Keratinocyte (primary cell): ENCODE data around the gene AP2A1. TPM values are rescaled to one million over a fixed set of nuclear protein-coding genes. Genes with fewer than 3 reads are reported as not detected.

Experiments used
- DNase-seq: peaks from one replicate; pipeline ENCODE4 v3.0.0-alpha.2; 2011; ENCODE audit warnings: low read depth, missing footprints, low spot score
- FAIRE-seq: peaks from 2 replicates; lab custom pipeline; 2011; peaks lifted over from hg19 to GRCh38; lab: Jason Lieb, UNC
- H2AFZ ChIP-seq: 2 replicates; pipeline ENCODE4 v1.6.0; 2012; ENCODE audit warnings: low read length, control low read depth, inconsistent platforms; ENCODE audit not compliant: control insufficient read depth
- H3K27ac ChIP-seq: 2 replicates; pipeline ENCODE4 v1.5.1; 2011; ENCODE audit warnings: low read length; ENCODE audit not compliant: control insufficient read depth, insufficient read depth
- H3K27me3 ChIP-seq: 3 replicates; pipeline ENCODE4 v1.6.0; 2011; ENCODE audit warnings: low read length; ENCODE audit not compliant: control insufficient read depth, insufficient read depth; ENCODE audit errors: extremely low read depth
- H3K36me3 ChIP-seq, 2 experiments: 2 replicates in 1 of 2; 3 replicates in 1 of 2; pipeline ENCODE4 v1.5.1; 2011; ENCODE audit warnings: low read length in 2 of 2, mild to moderate bottlenecking in 1 of 2; ENCODE audit not compliant: control insufficient read depth in 2 of 2, insufficient read depth in 2 of 2; ENCODE audit errors: extremely low read depth in 1 of 2
- H3K4me1 ChIP-seq: 3 replicates; pipeline ENCODE4 v1.5.1; 2011; ENCODE audit warnings: low read length; ENCODE audit not compliant: control insufficient read depth, insufficient read depth; ENCODE audit errors: extremely low read depth
- H3K4me2 ChIP-seq: 3 replicates; pipeline ENCODE4 v1.6.0; 2011; ENCODE audit warnings: low read depth, low read length; ENCODE audit not compliant: control insufficient read depth, insufficient read depth; ENCODE audit errors: extremely low read depth
- H3K4me3 ChIP-seq, 3 experiments: fragments of 200-600 bp in 1 of 3; sonication (generic) in 1 of 3; 2 replicates in 2 of 3; 3 replicates in 1 of 3; pipeline ENCODE4 v1.5.1; 2011 to 2016; ENCODE audit warnings: low read length in 3 of 3, mild to moderate bottlenecking in 3 of 3, control low read depth in 2 of 3, inconsistent platforms in 1 of 3, low read depth in 1 of 3, mixed read lengths in 1 of 3, mixed run types in 1 of 3, moderate library complexity in 1 of 3; ENCODE audit not compliant: control insufficient read depth in 2 of 3, insufficient read depth in 2 of 3; ENCODE audit errors: extremely low read depth in 1 of 3
- H3K79me2 ChIP-seq: 2 replicates; pipeline ENCODE4 v1.6.0; 2012; ENCODE audit warnings: low read length; ENCODE audit not compliant: control insufficient read depth, insufficient read depth
- H3K9ac ChIP-seq: 3 replicates; pipeline ENCODE4 v1.6.0; 2011; ENCODE audit warnings: low read length; ENCODE audit not compliant: control insufficient read depth, insufficient read depth; ENCODE audit errors: extremely low read depth
- H3K9me1 ChIP-seq: 3 replicates; pipeline ENCODE4 v1.6.0; 2011; ENCODE audit warnings: low read length; ENCODE audit not compliant: control insufficient read depth, insufficient read depth; ENCODE audit errors: extremely low read depth
- H3K9me3 ChIP-seq: 2 replicates; pipeline ENCODE4 v1.5.1; 2012; ENCODE audit warnings: low read depth, low read length; ENCODE audit not compliant: control insufficient read depth
- H4K20me1 ChIP-seq: 3 replicates; pipeline ENCODE4 v1.6.0; 2011; ENCODE audit warnings: low read length; ENCODE audit not compliant: control insufficient read depth, insufficient read depth; ENCODE audit errors: extremely low read depth
- CTCF ChIP-seq, 3 experiments: IDR thresholded peaks in 1 of 3; conservative IDR thresholded peaks in 1 of 3; optimal IDR thresholded peaks in 1 of 3; 2 replicates in 2 of 3; 3 replicates in 1 of 3; pipeline versions ENCODE3 to v1.5.1; 2011; ENCODE audit warnings: low read length in 3 of 3, mild to moderate bottlenecking in 3 of 3, moderate library complexity in 2 of 3, control low read depth in 1 of 3, inconsistent platforms in 1 of 3; ENCODE audit not compliant: insufficient read depth in 2 of 3; ENCODE audit errors: extremely low read depth in 1 of 3
- EZH2 ChIP-seq: IDR thresholded peaks from one replicate; pipeline ENCODE4 v1.6.1; 2012; ENCODE audit warnings: inconsistent platforms, mild to moderate bottlenecking, low read length, moderate library complexity
- dilution Hi-C: fragments of 300-500 bp; cut with MboI; formaldehyde crosslinking; loops from one replicate; pipeline ENCODE4 v1.7.0; 2020; ENCODE audit warnings: low sequenced_read_pairs; ENCODE audit not compliant: extremely low pct_ligation_motif_present
- polyA plus RNA-seq, 5 experiments: library from polyadenylated mRNA; depleted of rRNA in 3 of 5; stranded (reverse) in 3 of 5; stranded (forward) in 1 of 5; unstranded in 1 of 5; fragments of >200 nt; gene quantifications; 1 replicate in 1 of 5; 2 replicates in 3 of 5; 3 replicates in 1 of 5; pipeline versions ENCODE4 v1.2.1 to v1.2.3, GENCODE V29; 2011 to 2012; ENCODE audit warnings: missing spikeins in 2 of 5, low read depth in 1 of 5, low replicate concordance in 1 of 5

The AP2A1 gene
- polyA plus RNA-seq, 1 donor (not counting 4 experiments of a cell fraction or from before 2014, with no cell fraction given): 36.7 TPM

- no peak for DNase-seq
- no peaks in the 10 kb centered on the region for H3K27me3 ChIP-seq
- FAIRE-seq: no peak
- H3K9me3 ChIP-seq: no peaks in the 10 kb centered on the region
- peaks cover 4% of the 10 kb centered on the region for H4K20me1 ChIP-seq
- H3K4me3 ChIP-seq: peak overlapping the region; percentile 88 to 96 (median 95)
- H3K9ac ChIP-seq: peak overlapping the region; percentile 93
- H3K4me1 ChIP-seq: peaks cover 23% of the 10 kb centered on the region
- peak overlapping the region; percentile 78 for H3K27ac ChIP-seq
- peaks cover 2% of the 10 kb centered on the region for H3K9me1 ChIP-seq
- TF ChIP-seq EZH2 (no peak), CTCF (optimal IDR thresholded peaks at IDR 0.05 in 1 of 3, IDR thresholded peaks at IDR 0.05 in 1 of 3, conservative IDR thresholded peaks at IDR 0.05 in 1 of 3; ENCODE audit: extremely low read depth in 1 of 3, insufficient read depth in 2 of 3, low read length in 3 of 3) (no peak)
- dilution Hi-C loops: no loop called here
- H2AFZ ChIP-seq: peak overlapping the region; percentile 12
- peaks cover 3 to 6% of the 10 kb centered on the region in 2 experiments for H3K36me3 ChIP-seq
- peaks cover 41% of the 10 kb centered on the region for H3K79me2 ChIP-seq
- H3K4me2 ChIP-seq: peak overlapping the region; percentile 98
These were observed 580 bp downstream of the AP2A1 start for GRCh38 chr19:49767381-49767780.

DNA sequence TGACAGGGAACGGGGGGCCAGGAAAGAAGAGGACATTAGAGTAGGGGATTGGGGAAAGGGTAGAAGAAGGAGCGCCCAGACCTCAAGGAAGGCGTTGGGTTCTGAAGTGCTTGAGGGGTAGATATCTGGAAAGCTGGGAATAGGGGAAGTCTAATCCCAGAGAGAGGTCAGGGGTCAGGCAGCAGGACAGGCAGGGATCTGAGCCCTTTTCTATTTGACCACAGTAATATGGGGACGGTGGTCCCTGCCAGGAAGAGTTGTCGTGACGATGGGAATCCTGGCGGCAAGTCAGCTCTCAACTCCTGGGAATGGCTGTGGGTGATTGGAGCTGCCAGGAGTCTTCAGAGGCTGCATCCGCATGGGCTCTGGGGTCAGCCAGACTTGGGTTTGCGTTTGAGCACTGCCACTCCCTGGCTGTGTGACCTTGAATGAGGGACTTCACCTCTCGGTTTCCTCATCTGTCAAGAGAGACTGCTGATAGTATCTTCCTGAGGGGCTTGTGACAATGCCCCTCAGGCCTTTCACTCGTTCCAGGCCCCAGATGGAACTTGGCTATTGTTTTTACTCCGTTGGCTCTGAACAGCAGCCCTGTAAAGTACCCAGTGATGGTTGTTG, 1.3 kb downstream of the AP2A1 start:
- H3K9ac ChIP-seq: peak overlapping the region; percentile 93
- H4K20me1 ChIP-seq: peaks cover 4% of the 10 kb centered on the region
- peaks cover 27% of the 10 kb centered on the region for H3K4me1 ChIP-seq
- FAIRE-seq (no peak), DNase-seq (no peak)
- H3K27ac ChIP-seq: peak overlapping the region; percentile 78
- H3K9me3 ChIP-seq: no peaks in the 10 kb centered on the region
- H3K36me3 ChIP-seq: peaks cover 3 to 6% of the 10 kb centered on the region in 2 experiments
- dilution Hi-C loops: no loop called here
- H3K79me2 ChIP-seq: peaks cover 44% of the 10 kb centered on the region
- H2AFZ ChIP-seq: no peak overlapping the region
- peaks cover 2% of the 10 kb centered on the region for H3K9me1 ChIP-seq
- H3K4me3 ChIP-seq: peak overlapping the region; percentile 88 to 96 (median 95)
- H3K27me3 ChIP-seq: no peaks in the 10 kb centered on the region
- peak overlapping the region; percentile 98 for H3K4me2 ChIP-seq
- no peak for TF ChIP-seq CTCF (optimal IDR thresholded peaks at IDR 0.05 in 1 of 3, IDR thresholded peaks at IDR 0.05 in 1 of 3, conservative IDR thresholded peaks at IDR 0.05 in 1 of 3; ENCODE audit: extremely low read depth in 1 of 3, insufficient read depth in 2 of 3, low read length in 3 of 3)
- no peak for TF ChIP-seq EZH2
